ENCODE results near the gene SFRP5. TPM values are rescaled to one million over a fixed set of nuclear protein-coding genes. Genes with fewer than 3 reads are reported as not detected.

Gene SFRP5
- total and polyA plus RNA-seq, 10 of the 15 experiments (the other 5 are each of a cell fraction or from before 2014, with no cell fraction given), result not detected

DNA sequence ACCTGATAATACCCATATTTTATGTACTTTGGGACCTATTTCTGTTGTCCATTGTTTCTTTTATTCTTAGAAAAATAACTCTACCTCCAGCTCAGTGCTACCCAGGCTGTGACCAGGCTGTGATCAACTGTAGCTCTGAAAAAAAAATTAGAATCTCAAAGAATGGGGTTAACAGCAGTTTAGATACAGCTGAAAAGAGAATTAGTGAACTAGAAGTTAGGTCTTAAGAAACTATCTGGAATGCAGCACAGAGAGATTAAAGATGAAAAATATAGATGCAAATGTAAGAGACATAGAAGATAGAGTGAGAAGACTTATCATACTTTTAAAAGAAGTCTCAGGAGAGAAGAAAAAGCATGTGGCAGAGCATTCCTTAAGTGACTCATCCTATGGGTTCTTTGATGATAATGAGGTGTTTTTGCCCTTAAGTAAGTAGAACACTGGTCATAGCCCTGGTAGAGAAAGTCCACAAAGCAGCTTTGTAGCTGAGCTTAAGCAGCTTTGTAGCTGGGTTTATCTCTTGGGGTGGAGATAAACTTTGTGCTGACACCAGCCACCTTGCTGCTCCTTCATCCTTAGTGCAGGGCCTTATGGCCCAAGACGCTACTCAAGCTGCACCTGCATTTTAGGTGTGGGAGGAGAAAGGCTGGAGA lies 27.3 kb upstream of the SFRP5 start:
- H4K20me1 ChIP-seq (ENCODE audit: control insufficient read depth, insufficient read depth), result no peaks in the 10 kb centered on the region
- H3K9me3 ChIP-seq (replicated peaks; ENCODE audit: control insufficient read depth, insufficient read depth, low read length), result no peaks in the 10 kb centered on the region; the same call in 1 of the 3 replicates
- 7% methylated on average over 1 of the region's 1 CpG for WGBS (ENCODE audit: insufficient coverage, insufficient replicate concordance, low lambda C conversion rate, missing lambda C conversion rate)
- no peak overlapping the region for H3K9ac ChIP-seq (ENCODE audit: control insufficient read depth, insufficient read depth, low read length)
- ChIA-PET RAD21 (ENCODE audit: unreplicated experiment) (no interaction called here), SMC1A (ENCODE audit: uncharacterized antibody, unreplicated experiment) (no interaction called here), POLR2A (no interaction called here), CTCF (interaction anchor here (0.7 to 1.8 kb wide), 2 partner anchors 70 to 242 kb away, joined by 3 to 5 read pairs; no protein-coding TSS in a partner anchor)
- BruUV-seq (replicated peaks), result no TSS peak
- no peak overlapping the region for H2AFZ ChIP-seq (ENCODE audit: control insufficient read depth, low read depth, low read length)
- H3K27me3 ChIP-seq (replicated peaks in 1 of 2; ENCODE audit: control insufficient read depth in 2 of 2, insufficient read depth in 2 of 2, low read length in 1 of 2), result no peaks in the 10 kb centered on the region; a peak in 1 of 4 replicates
- no peak overlapping the region for H3K4me2 ChIP-seq (ENCODE audit: control insufficient read depth, insufficient read depth)
- H3K79me2 ChIP-seq (ENCODE audit: control insufficient read depth, insufficient read depth, low read length), result no peaks in the 10 kb centered on the region
- intact Hi-C loops (cut with micrococcal nuclease; ENCODE audit: unreplicated experiment), result no loop called here
- TF ChIP-seq SREBF2 (IDR thresholded peaks at IDR 0.05; ENCODE audit: low read length) (no peak), KDM1A (IDR thresholded peaks at IDR 0.05; ENCODE audit: borderline replicate concordance) (no peak), ZNF622 (IDR thresholded peaks at IDR 0.05) (no peak), NFYA (IDR thresholded peaks at IDR 0.05; ENCODE audit: borderline replicate concordance, low read depth, low read length) (no peak), TCF3 (IDR thresholded peaks at IDR 0.05; ENCODE audit: borderline replicate concordance, insufficient read depth, low read depth, low read length) (no peak), ETV6 (conservative IDR thresholded peaks at IDR 0.05 in 1 of 2, IDR thresholded peaks at IDR 0.05 in 1 of 2; ENCODE audit: borderline replicate concordance in 1 of 2, low read depth in 1 of 2) (no peak)
- TF ChIP-seq, protein P1, sequence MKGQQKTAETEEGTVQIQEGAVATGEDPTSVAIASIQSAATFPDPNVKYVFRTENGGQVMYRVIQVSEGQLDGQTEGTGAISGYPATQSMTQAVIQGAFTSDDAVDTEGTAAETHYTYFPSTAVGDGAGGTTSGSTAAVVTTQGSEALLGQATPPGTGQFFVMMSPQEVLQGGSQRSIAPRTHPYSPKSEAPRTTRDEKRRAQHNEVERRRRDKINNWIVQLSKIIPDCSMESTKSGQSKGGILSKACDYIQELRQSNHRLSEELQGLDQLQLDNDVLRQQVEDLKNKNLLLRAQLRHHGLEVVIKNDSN (IDR thresholded peaks at IDR 0.05; ENCODE audit: borderline replicate concordance, extremely low read length, insufficient read depth, low read depth, low read length), result no peak
- H3K4me3 ChIP-seq, result no peak overlapping the region
- H3K4me1 ChIP-seq (ENCODE audit: control insufficient read depth, insufficient read depth, low read length), result no peaks in the 10 kb centered on the region
- no peak for ATAC-seq
- in situ Hi-C loops (cut with MboI), result no loop called here
- no peak overlapping the region for H3K27ac ChIP-seq (ENCODE audit: control insufficient read depth, insufficient read depth)
- no peaks in the 10 kb centered on the region for H3K36me3 ChIP-seq (ENCODE audit: control insufficient read depth in 2 of 2, insufficient read depth in 2 of 2, low read length in 1 of 2)
- no peak for DNase-seq (ENCODE audit: low read depth, low spot score)
- FAIRE-seq, result no peak
